H1 (cell line): ENCODE results near the gene ATP7B. TPM values are rescaled to one million over a fixed set of nuclear protein-coding genes. Genes with fewer than 3 reads are reported as not detected.
A peak's percentile ranks its signal among the peaks of the same experiment; 100 is the strongest.

Experiments used
- CTCF ChIA-PET: fragments of 300-600 bp; sonication (Branson Sonifier 250); formaldehyde crosslinking; loops from one replicate; lab custom pipeline; 2021; ENCODE audit not compliant: partially characterized antibody; lab: Charles Lee
- POLR2A ChIA-PET: fragments of 300-600 bp; sonication (Branson Sonifier 250); formaldehyde crosslinking; loops from one replicate; lab custom pipeline; 2021; ENCODE audit warnings: inconsistent platforms; ENCODE audit not compliant: partially characterized antibody; lab: Charles Lee
- DNase-seq, 2 experiments: peaks; one replicate each; pipeline versions ENCODE4 v3.0.0 to v3.0.0-alpha.2; 2010 to 2022; ENCODE audit warnings: low spot score in 2 of 2, low read depth in 1 of 2, mixed read lengths in 1 of 2
- FAIRE-seq: peaks from 2 replicates; lab custom pipeline; 2011; peaks lifted over from hg19 to GRCh38; lab: Jason Lieb, UNC
- H2AFZ ChIP-seq: 2 replicates; pipeline ENCODE4 v1.8.1; 2012; ENCODE audit warnings: low read length, inconsistent platforms
- H2AK5ac ChIP-seq: 2 replicates; pipeline ENCODE4 v1.6.1; 2013; ENCODE audit warnings: low read depth, low read length
- H2BK120ac ChIP-seq: replicated peaks from 2 replicates; pipeline ENCODE3; 2013; ENCODE audit warnings: low read depth, low read length, inconsistent platforms
- H2BK12ac ChIP-seq: 2 replicates; pipeline ENCODE4 v1.6.1; 2013; ENCODE audit warnings: low read depth, low read length
- H2BK15ac ChIP-seq: 2 replicates; pipeline ENCODE4 v1.6.1; 2013; ENCODE audit warnings: low read length
- H2BK20ac ChIP-seq: 2 replicates; pipeline ENCODE4 v1.6.1; 2013; ENCODE audit warnings: low read length
- H2BK5ac ChIP-seq: 2 replicates; pipeline ENCODE4 v1.6.1; 2013; ENCODE audit warnings: low read depth, low read length
- H3K14ac ChIP-seq: 2 replicates; pipeline ENCODE4 v1.6.1; 2013; ENCODE audit warnings: inconsistent platforms; ENCODE audit not compliant: insufficient read length
- H3K18ac ChIP-seq: 2 replicates; pipeline ENCODE4 v1.6.1; 2013; ENCODE audit warnings: low read length; ENCODE audit errors: extremely low read depth
- H3K23ac ChIP-seq: 2 replicates; pipeline ENCODE4 v1.6.1; 2013; ENCODE audit warnings: inconsistent platforms; ENCODE audit not compliant: insufficient read length
- H3K23me2 ChIP-seq: 2 replicates; pipeline ENCODE4 v1.6.1; 2013; ENCODE audit warnings: low read depth, low read length
- H3K27ac ChIP-seq: 2 replicates; pipeline ENCODE4 v1.6.1; 2011; ENCODE audit warnings: low read depth, low read length, inconsistent platforms
- H3K27me3 ChIP-seq, 4 experiments: replicated peaks in 1 of 4; 1 replicate in 1 of 4; 2 replicates in 3 of 4; pipeline versions ENCODE4 v1.6.1 to v1.8.1; 2011 to 2013; ENCODE audit warnings: low read length in 3 of 4, mild to moderate bottlenecking in 3 of 4, inconsistent platforms in 2 of 4, mixed read lengths in 2 of 4, moderate library complexity in 1 of 4; ENCODE audit not compliant: control insufficient read depth in 3 of 4, insufficient read depth in 3 of 4; ENCODE audit errors: extremely low read depth in 1 of 4
- H3K36me3 ChIP-seq, 4 experiments: 2 replicates each; pipeline versions ENCODE4 v1.6.1 to v1.8.1; 2011 to 2013; ENCODE audit warnings: mild to moderate bottlenecking in 4 of 4, low read length in 3 of 4, moderate library complexity in 2 of 4, control low read depth in 1 of 4, inconsistent platforms in 1 of 4; ENCODE audit not compliant: insufficient read depth in 4 of 4, control insufficient read depth in 2 of 4
- H3K4ac ChIP-seq: replicated peaks from 2 replicates; pipeline ENCODE3; 2013; ENCODE audit warnings: low read length, low read depth, mixed read lengths, inconsistent platforms; ENCODE audit not compliant: insufficient read length
- H3K4me1 ChIP-seq, 4 experiments: replicated peaks in 1 of 4; 1 replicate in 1 of 4; 2 replicates in 3 of 4; pipeline versions ENCODE4 v1.6.1 to v1.8.1; 2011 to 2013; ENCODE audit warnings: low read length in 3 of 4, inconsistent platforms in 2 of 4, mixed read lengths in 1 of 4; ENCODE audit not compliant: insufficient read depth in 4 of 4, control insufficient read depth in 3 of 4
- H3K4me2 ChIP-seq, 2 experiments: 2 replicates each; pipeline versions ENCODE4 v1.6.1 to v1.8.1; 2011 to 2013; ENCODE audit warnings: low read depth in 2 of 2, low read length in 2 of 2, control low read depth in 1 of 2, inconsistent platforms in 1 of 2, mild to moderate bottlenecking in 1 of 2; ENCODE audit not compliant: insufficient read depth in 1 of 2
- H3K4me3 ChIP-seq, 4 experiments: fragments of 200-600, 300-600 bp in 1 of 4; sonication (generic), shearing (Covaris generic), sonication (Bioruptor Twin) in 1 of 4; 2 replicates each; pipeline versions ENCODE4 v1.5.1 to v1.8.1; 2011 to 2016; ENCODE audit warnings: low read length in 4 of 4, low read depth in 3 of 4, control low read depth in 2 of 4, inconsistent platforms in 2 of 4, mild to moderate bottlenecking in 2 of 4, mixed read lengths in 1 of 4, moderate library complexity in 1 of 4; ENCODE audit not compliant: insufficient read depth in 2 of 4; ENCODE audit errors: extremely low read depth in 1 of 4
- H3K56ac ChIP-seq: replicated peaks from 2 replicates; pipeline ENCODE3; 2013; ENCODE audit warnings: low read depth, mild to moderate bottlenecking, mixed read lengths, low read length, inconsistent platforms; ENCODE audit not compliant: insufficient read length
- H3K79me1 ChIP-seq: 2 replicates; pipeline ENCODE4 v1.6.1; 2013; ENCODE audit warnings: low read depth, low read length, control low read depth
- H3K79me2 ChIP-seq, 2 experiments: 2 replicates each; pipeline versions ENCODE4 v1.6.1 to v1.8.1; 2012 to 2013; ENCODE audit warnings: low read length in 2 of 2, mild to moderate bottlenecking in 2 of 2, inconsistent platforms in 1 of 2; ENCODE audit not compliant: insufficient read depth in 2 of 2, control insufficient read depth in 1 of 2
- H3K9ac ChIP-seq, 4 experiments: replicated peaks in 1 of 4; 1 replicate in 1 of 4; 2 replicates in 3 of 4; pipeline versions ENCODE4 v1.6.1 to v1.8.1; 2011 to 2013; ENCODE audit warnings: low read depth in 3 of 4, low read length in 3 of 4, control low read depth in 2 of 4, mild to moderate bottlenecking in 2 of 4, moderate library complexity in 2 of 4, inconsistent platforms in 1 of 4; ENCODE audit errors: extremely low read depth in 1 of 4
- H3K9me3 ChIP-seq, 2 experiments: 2 replicates each; pipeline versions ENCODE4 v1.6.1 to v1.8.1; 2012 to 2013; ENCODE audit warnings: mild to moderate bottlenecking in 2 of 2, moderate library complexity in 2 of 2, control low read depth in 1 of 2, inconsistent platforms in 1 of 2, low read depth in 1 of 2, low read length in 1 of 2, mixed read lengths in 1 of 2; ENCODE audit not compliant: insufficient read depth in 2 of 2
- H4K20me1 ChIP-seq, 2 experiments: replicated peaks in 1 of 2; 2 replicates each; pipeline versions ENCODE3 to v1.8.1; 2011 to 2013; ENCODE audit warnings: inconsistent platforms in 2 of 2, low read length in 2 of 2, mild to moderate bottlenecking in 1 of 2; ENCODE audit not compliant: insufficient read depth in 2 of 2, control insufficient read depth in 1 of 2
- H4K5ac ChIP-seq: 2 replicates; pipeline ENCODE4 v1.6.1; 2013; ENCODE audit warnings: low read length, low read depth, mixed read lengths, inconsistent platforms; ENCODE audit not compliant: insufficient read length
- H4K8ac ChIP-seq: 2 replicates; pipeline ENCODE4 v1.8.0; 2013; ENCODE audit warnings: mild to moderate bottlenecking, moderate library complexity, low read length, inconsistent platforms; ENCODE audit not compliant: insufficient read depth; ENCODE audit errors: extremely low read depth
- H4K91ac ChIP-seq: replicated peaks from 2 replicates; pipeline ENCODE3; 2013; ENCODE audit warnings: low read length, mixed read lengths, inconsistent platforms; ENCODE audit not compliant: insufficient read length
- ATF2 ChIP-seq: IDR thresholded peaks from 2 replicates; pipeline ENCODE4 v1.6.1; 2012; ENCODE audit warnings: low read length, inconsistent platforms
- ATF3 ChIP-seq: IDR thresholded peaks from 2 replicates; pipeline ENCODE4 v1.6.1; 2011; ENCODE audit warnings: low read depth, mild to moderate bottlenecking, low read length; ENCODE audit not compliant: insufficient read depth
- CEBPB ChIP-seq: IDR thresholded peaks from 2 replicates; pipeline ENCODE4 v1.6.1; 2012; ENCODE audit warnings: low read depth, low read length
- CHD2 ChIP-seq: IDR thresholded peaks from 2 replicates; pipeline ENCODE4 v1.6.1; 2012; ENCODE audit warnings: low read length, improper control_type of control experiment
- CREB1 ChIP-seq: IDR thresholded peaks from 2 replicates; pipeline ENCODE4 v1.6.1; 2012; ENCODE audit warnings: inconsistent platforms
- E2F6 ChIP-seq: IDR thresholded peaks from 2 replicates; pipeline ENCODE4 v1.6.1; 2012; ENCODE audit warnings: inconsistent platforms
- KDM5A ChIP-seq: fragments of 200-600 bp; IDR thresholded peaks from 2 replicates; pipeline ENCODE4 v1.7.1; 2012; ENCODE audit warnings: mild to moderate bottlenecking, low read length, inconsistent platforms, mixed read lengths
- MAFK ChIP-seq: IDR thresholded peaks from 2 replicates; pipeline ENCODE4 v1.6.1; 2012; ENCODE audit warnings: low read depth, mild to moderate bottlenecking, improper control_type of control experiment, low read length
- SAP30 ChIP-seq: fragments of 300-600 bp; sonication (generic); IDR thresholded peaks from 2 replicates; pipeline ENCODE4 v1.7.1; 2012; ENCODE audit warnings: low read length, moderate library complexity, mild to moderate bottlenecking, inconsistent platforms; ENCODE audit not compliant: insufficient read depth, insufficient replicate concordance
- WGBS, 2 experiments: shearing (Covaris generic) in 1 of 2; methylation state at CpG; one replicate each; pipeline versions ENCODE4 v1.1.6 to v1.1.7; 2013 to 2015; ENCODE audit warnings: low lambda C conversion rate in 2 of 2, mixed read lengths in 2 of 2, inconsistent platforms in 1 of 2, low coverage in 1 of 2, missing lambda C conversion rate in 1 of 2; ENCODE audit not compliant: insufficient replicate concordance in 2 of 2, insufficient coverage in 1 of 2, insufficient read length in 1 of 2; ENCODE audit errors: extremely low coverage in 1 of 2, missing lambda C conversion rate in 1 of 2; 5-methylcytosine and 5-hydroxymethylcytosine counted together
- polyA plus RNA-seq, 7 experiments: library from polyadenylated mRNA; depleted of rRNA in 3 of 7; stranded (reverse) in 5 of 7; unstranded in 2 of 7; fragments of >200 nt in 5 of 7; fragments of 200-250 nt in 2 of 7; gene quantifications; 1 replicate in 5 of 7; 2 replicates in 1 of 7; 4 replicates in 1 of 7; pipeline versions ENCODE4 v1.2.1 to v1.2.3, GENCODE V29; 2011 to 2013; ENCODE audit warnings: missing spikeins in 2 of 7, mixed read lengths in 2 of 7
- total RNA-seq: library from RNA; stranded (reverse); fragmentation: NEBNext Ultra II Directional; extraction: Animal tissue kit (Norgen Biotek cat#: 25700); gene quantifications from 2 replicates; pipeline ENCODE4 v1.2.1, GENCODE V29; 2021

The ATP7B gene
- total and polyA plus RNA-seq, 2 of the 8 experiments (the other 6 are each of a cell fraction or from before 2014, with no cell fraction given): 4.1 to 9.2 TPM

- Histone ChIP-seq H2BK5ac (no peak overlapping the region), H4K91ac (no peak overlapping the region), H2AK5ac (no peak overlapping the region), H3K27ac (no peak overlapping the region), H3K4me3 (no peak overlapping the region), H2BK120ac (no peak overlapping the region), H2AFZ (no peak overlapping the region), H3K23ac (no peak overlapping the region), H4K5ac (no peak overlapping the region), H3K9me3 (no peaks in the 10 kb centered on the region), H3K9ac (no peak overlapping the region), H4K8ac (no peak overlapping the region), H3K79me2 (no peaks in the 10 kb centered on the region), H2BK20ac (no peak overlapping the region), H3K14ac (no peak overlapping the region), H3K27me3 (no peaks in the 10 kb centered on the region; a peak in 1 of 7 replicates), H2BK12ac (no peak overlapping the region), H3K79me1 (0 out of 2 replicates have a peak, but pooled peaks cover 3% of the 10 kb centered on the region), H3K4me1 (peaks cover 0 to 19% (median 14%) of the 10 kb centered on the region in 4 experiments; a peak in 5 of 7 replicates), H3K18ac (no peak overlapping the region), H4K20me1 (no peaks in the 10 kb centered on the region), H3K36me3 (no peaks in the 10 kb centered on the region), H3K4me2 (peak overlapping the region; percentile 37 to 43), H3K23me2 (peaks cover 2% of the 10 kb centered on the region; the same call in 1 of the 2 replicates), H2BK15ac (no peak overlapping the region), H3K4ac (no peak overlapping the region), H3K56ac (no peak overlapping the region)
- 65% methylated on average over 6 of the region's 6 CpGs; no CpG with 5 or more reads in 1 of the 2 experiments for WGBS, 2 experiments
- CTCF ChIA-PET: interaction anchor here (0.6 to 6.7 kb wide), 15 partner anchors 10 to 196 kb away, joined by 3 to 107 read pairs (median 6); partner anchors contain the start of gene NEK5
- DNase-seq (no peak), FAIRE-seq (no peak)
- POLR2A ChIA-PET: interaction anchor here (1.0 to 1.5 kb wide), 4 partner anchors 13 to 28 kb away, joined by 3 to 7 read pairs (median 4); partner anchors contain the start of genes ALG11 and ATP7B
- TF ChIP-seq SAP30 (no peak), ATF2 (no peak), CREB1 (no peak), CHD2 (no peak), CEBPB (no peak), ATF3 (no peak), E2F6 (no peak), MAFK (no peak), KDM5A (no peak)
Observed at GRCh38 chr13:51998723-51999509, 12.3 kb downstream of the ATP7B start.
